Esophagus squamous epithelium (tissue), 5 donors: Measurements from ENCODE around the gene NOL3. TPM values are rescaled to one million over a fixed set of nuclear protein-coding genes. Genes with fewer than 3 reads are reported as not detected.

Source experiments
- DNase-seq: peaks from one replicate; lab custom pipeline; 2025; lab: John Stamatoyannopoulos, UW
- H3K27ac ChIP-seq, 4 donors: fragments of 200-600 bp; sonication (generic); one replicate each; pipeline ENCODE4 v1.5.1; 2016 to 2019; ENCODE audit warnings: mild to moderate bottlenecking in 1 of 4
- H3K27me3 ChIP-seq, 4 donors: fragments of 200-600 bp; sonication (generic); 1 replicate in 3 of 4; 2 replicates in 1 of 4; pipeline versions ENCODE4 v1.5.1 to v1.6.0; 2017 to 2021; ENCODE audit warnings: antibody characterized with exemption in 1 of 4
- H3K36me3 ChIP-seq, 3 donors: fragments of 200-600 bp; sonication (generic); one replicate each; pipeline ENCODE4 v1.5.1; 2016 to 2019
- H3K4me1 ChIP-seq, 3 donors: fragments of 200-600 bp; sonication (generic); one replicate each; pipeline ENCODE4 v1.5.1; 2017 to 2019
- H3K4me3 ChIP-seq, 4 donors: fragments of 200-600 bp; sonication (generic); 1 replicate in 3 of 4; 2 replicates in 1 of 4; pipeline ENCODE4 v1.5.1; 2016 to 2019; ENCODE audit warnings: mild to moderate bottlenecking in 2 of 4, moderate library complexity in 1 of 4
- H3K9me3 ChIP-seq, 3 donors: fragments of 200-600 bp; sonication (generic); one replicate each; pipeline ENCODE4 v1.5.1; 2016 to 2019
- CTCF ChIP-seq, 6 experiments: fragments of 450-650 bp in 4 of 6; fragments of 200-600 bp in 2 of 6; sonication (generic) in 2 of 6; IDR thresholded peaks; one replicate each; pipeline ENCODE4 v1.5.1; 2016 to 2019; ENCODE audit warnings: antibody characterized with exemption in 6 of 6, mild to moderate bottlenecking in 4 of 6, moderate library complexity in 4 of 6
- POLR2A ChIP-seq, 4 donors: fragments of 450-650 bp; IDR thresholded peaks; one replicate each; pipeline ENCODE4 v1.6.1; 2017; ENCODE audit warnings: antibody characterized with exemption in 4 of 4, mild to moderate bottlenecking in 4 of 4, moderate library complexity in 3 of 4
- WGBS, 2 donors: methylation state at CpG; one replicate each; pipeline ENCODE4 v1.1.5; 2018; 5-methylcytosine and 5-hydroxymethylcytosine counted together
- intact Hi-C: fragments of 100-400 bp; cut with DNase I; formaldehyde crosslinking; loops from one replicate; pipeline ENCODE4 v1.15.0; 2022
- total RNA-seq, 4 donors: library from RNA; depleted of rRNA; stranded (reverse); fragments of >200 nt; gene quantifications; one replicate each; pipeline ENCODE4 v1.1.0, GENCODE V29; 2016
- donor health status: DM: yes; HTN: yes; CAD: no.

The NOL3 gene
- total RNA-seq, 4 donors from 2014 or later: 25.1 to 56.1 (median 36.7) TPM

- Histone ChIP-seq H3K27ac (no peak overlapping the region), H3K27me3 (no peaks in the 10 kb centered on the region), H3K4me3 (no peak overlapping the region), H3K9me3 (no peaks in the 10 kb centered on the region), H3K4me1 (peaks cover 0 to 19% (median 0%) of the 10 kb centered on the region in 3 donors), H3K36me3 (peaks cover 26 to 50% (median 28%) of the 10 kb centered on the region in 3 donors)
- 86 to 88% methylated on average over 6 to 7 of the region's 8 CpGs for WGBS, 2 donors
- no peak for DNase-seq
- intact Hi-C loops: no loop called here
- TF ChIP-seq POLR2A (IDR thresholded peaks at IDR 0.05): no peak
- no peak for TF ChIP-seq CTCF (IDR thresholded peaks at IDR 0.05)
Measured at GRCh38 chr16:67206129-67206837, 35.9 kb downstream of the NOL3 start.

DNA sequence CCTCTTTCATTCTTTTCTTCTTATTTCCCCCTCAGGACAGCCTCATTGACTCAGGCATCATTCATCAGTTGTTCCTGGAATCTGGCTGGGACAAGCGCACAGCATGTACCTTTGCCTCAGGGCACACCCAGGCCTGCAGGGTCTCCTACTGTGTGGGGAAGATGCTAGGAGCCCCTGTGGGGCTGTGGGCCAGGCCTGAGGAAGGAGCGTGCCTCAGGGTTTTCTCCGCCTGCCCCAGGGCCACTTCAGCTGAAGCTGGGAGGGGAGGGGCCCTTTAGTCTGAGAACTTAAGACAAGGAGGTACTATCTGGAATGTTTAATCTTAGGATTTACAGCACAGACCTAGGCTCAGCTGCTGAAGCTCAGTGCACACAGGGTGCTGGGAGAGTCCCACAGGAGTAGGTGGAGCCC lies 36.5 kb downstream of the NOL3 start:
- no peak for DNase-seq
- Histone ChIP-seq H3K4me3 (no peak overlapping the region), H3K9me3 (no peaks in the 10 kb centered on the region), H3K27ac (no peak overlapping the region), H3K36me3 (peaks cover 20 to 45% (median 24%) of the 10 kb centered on the region in 3 donors), H3K4me1 (peaks cover 0 to 19% (median 0%) of the 10 kb centered on the region in 3 donors), H3K27me3 (no peaks in the 10 kb centered on the region)
- intact Hi-C loops: no loop called here
- TF ChIP-seq POLR2A (IDR thresholded peaks at IDR 0.05) (no peak), CTCF (IDR thresholded peaks at IDR 0.05) (no peak)
- WGBS, 2 donors: 65 to 70% methylated on average over 2 of the region's 3 CpGs

DNA sequence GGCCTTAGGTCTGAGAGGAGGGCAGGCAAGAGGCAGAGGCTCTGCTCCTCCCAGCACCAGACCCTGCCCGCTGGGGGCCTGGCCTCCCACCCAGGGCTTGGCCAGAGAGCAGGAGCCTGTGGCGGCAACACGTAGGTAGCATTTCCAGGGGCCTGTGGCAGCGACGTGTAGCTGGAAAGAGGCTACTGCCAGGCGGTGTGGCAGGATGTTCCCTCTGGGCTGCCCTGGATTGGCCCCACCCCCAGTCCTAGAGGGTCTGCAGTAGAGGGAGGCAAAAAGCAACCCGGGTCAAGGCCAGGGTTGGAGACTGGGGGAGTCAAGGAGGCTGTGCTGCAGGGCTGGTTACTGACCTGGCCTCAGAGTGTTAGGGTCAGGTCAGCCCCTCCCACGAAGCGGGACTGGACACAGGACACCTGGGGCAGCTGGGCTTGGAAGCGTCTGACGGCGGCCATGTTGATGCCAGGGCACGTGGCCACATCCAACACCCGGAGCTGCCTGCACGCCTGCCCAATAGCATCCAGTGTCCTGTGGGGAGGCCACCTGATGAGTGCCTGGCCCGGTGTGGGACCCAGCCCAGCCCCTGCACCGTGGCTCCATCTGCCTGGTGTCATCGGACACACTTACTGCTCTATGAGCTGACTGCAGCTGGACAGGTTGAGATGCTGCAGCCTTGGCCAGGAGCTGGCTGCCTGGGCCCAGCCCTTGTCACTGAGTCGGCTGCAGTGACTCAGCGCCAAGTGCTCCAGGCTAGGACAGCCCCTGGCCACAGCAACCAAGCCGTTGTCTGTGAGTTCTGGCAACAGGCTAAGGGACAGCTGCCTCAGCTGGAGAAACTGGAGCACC lies 37.1 kb downstream of the NOL3 start:
- Histone ChIP-seq H3K36me3 (peaks cover 14 to 38% (median 19%) of the 10 kb centered on the region in 3 donors), H3K4me3 (no peak overlapping the region), H3K4me1 (peaks cover 0 to 19% (median 0%) of the 10 kb centered on the region in 3 donors), H3K27ac (no peak overlapping the region), H3K9me3 (no peaks in the 10 kb centered on the region), H3K27me3 (no peaks in the 10 kb centered on the region)
- WGBS, 2 donors: 32 to 39% methylated on average over 4 to 5 of the region's 21 CpGs
- TF ChIP-seq CTCF (IDR thresholded peaks at IDR 0.05) (no peak), POLR2A (IDR thresholded peaks at IDR 0.05) (no peak)
- intact Hi-C loops: no loop called here
- no peak for DNase-seq

DNA sequence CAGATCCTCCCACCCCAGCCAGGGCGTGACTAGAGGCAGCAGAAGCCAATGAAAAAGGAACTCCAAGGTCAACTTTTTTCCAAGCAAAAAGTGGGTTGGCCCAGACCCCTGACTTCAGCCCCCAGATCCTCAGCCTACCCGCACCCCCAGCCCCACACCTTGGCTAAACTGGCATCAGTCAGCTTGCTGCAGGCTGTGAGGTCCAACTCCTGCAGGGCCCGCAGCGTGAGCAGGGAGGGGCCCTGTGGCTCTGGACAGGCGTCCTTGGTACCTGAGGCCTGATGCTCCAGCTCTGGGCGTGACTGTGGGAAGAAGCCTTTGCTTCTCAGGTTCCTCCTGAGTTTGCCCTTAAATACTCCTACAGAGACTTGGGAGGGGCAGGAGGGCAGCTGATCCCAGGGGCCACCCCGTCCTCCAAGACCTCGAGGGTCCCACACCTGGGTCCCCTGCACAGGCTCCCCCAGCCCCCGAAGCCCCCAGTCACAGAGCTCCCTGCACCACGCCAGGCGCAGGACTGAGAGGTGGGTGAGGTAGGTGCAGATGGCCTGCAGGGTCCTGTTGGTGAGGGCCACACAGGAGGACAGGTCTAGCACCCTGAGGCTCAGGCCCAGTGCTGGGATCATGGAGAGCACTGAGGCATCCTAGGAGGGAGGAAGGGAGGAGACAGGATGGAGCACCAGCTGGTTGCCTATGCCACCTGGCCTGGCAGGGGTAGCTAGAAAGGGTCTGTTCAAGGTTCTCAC lies 38.0 kb downstream of the NOL3 start:
- H3K36me3 ChIP-seq: peaks cover 5 to 30% (median 10%) of the 10 kb centered on the region in 3 donors
- no peaks in the 10 kb centered on the region for H3K27me3 ChIP-seq
- no peak overlapping the region for H3K4me3 ChIP-seq
- peaks cover 0 to 27% (median 5%) of the 10 kb centered on the region in 3 donors for H3K4me1 ChIP-seq
- no peak for DNase-seq
- H3K9me3 ChIP-seq: no peaks in the 10 kb centered on the region
- H3K27ac ChIP-seq: no peak overlapping the region
- 75 to 85% methylated on average over 4 to 5 of the region's 11 CpGs for WGBS, 2 donors
- TF ChIP-seq POLR2A (IDR thresholded peaks at IDR 0.05) (no peak), CTCF (IDR thresholded peaks at IDR 0.05) (no peak)
- intact Hi-C loops: no loop called here
